ENCODE results near the gene MACROD2.

The MACROD2 gene

GRCh38 chr20:15113144-15113773, 1117.9 kb downstream of the MACROD2 start:
- no peak for TF ChIP-seq ESRRG (CRISPR knock-in tag; IDR thresholded peaks at IDR 0.05)
- TF ChIP-seq TOX (CRISPR knock-in tag; IDR thresholded peaks at IDR 0.05; ENCODE audit: borderline replicate concordance): no peak
- TF ChIP-seq POU6F1 (CRISPR knock-in tag; IDR thresholded peaks at IDR 0.05; ENCODE audit: borderline replicate concordance, low read depth): no peak
- no peak for TF ChIP-seq GLIS3 (CRISPR knock-in tag; IDR thresholded peaks at IDR 0.05)
- TF ChIP-seq CSRNP3 (CRISPR knock-in tag; IDR thresholded peaks at IDR 0.05): no peak
- no peak for TF ChIP-seq RARB (CRISPR knock-in tag; IDR thresholded peaks at IDR 0.05)
- TF ChIP-seq ZC3H10 (CRISPR knock-in tag; IDR thresholded peaks at IDR 0.05): no peak
- no peak for TF ChIP-seq SNAI2 (CRISPR knock-in tag; IDR thresholded peaks at IDR 0.05)
- no peak for TF ChIP-seq ZNF565 (CRISPR knock-in tag; conservative IDR thresholded peaks at IDR 0.05; ENCODE audit: low read depth)
- no peak for TF ChIP-seq ZFP30 (CRISPR knock-in tag; IDR thresholded peaks at IDR 0.05)
- TF ChIP-seq ZNF8 (CRISPR knock-in tag; IDR thresholded peaks at IDR 0.05): no peak
- no peak for TF ChIP-seq CSDC2 (CRISPR knock-in tag; IDR thresholded peaks at IDR 0.05)
- no peak for TF ChIP-seq BACH2 (CRISPR knock-in tag; IDR thresholded peaks at IDR 0.05; ENCODE audit: borderline replicate concordance)
- no peak for TF ChIP-seq CREB5 (CRISPR knock-in tag; IDR thresholded peaks at IDR 0.05; ENCODE audit: low read depth)
- TF ChIP-seq ISL1 (CRISPR knock-in tag; IDR thresholded peaks at IDR 0.05): no peak
- no peak for TF ChIP-seq ZNF70 (CRISPR knock-in tag; IDR thresholded peaks at IDR 0.05)
- no peak for TF ChIP-seq PATZ1 (CRISPR knock-in tag; IDR thresholded peaks at IDR 0.05; ENCODE audit: borderline replicate concordance)
- TF ChIP-seq OSR1 (CRISPR knock-in tag; IDR thresholded peaks at IDR 0.05): no peak
- TF ChIP-seq, protein P1, sequence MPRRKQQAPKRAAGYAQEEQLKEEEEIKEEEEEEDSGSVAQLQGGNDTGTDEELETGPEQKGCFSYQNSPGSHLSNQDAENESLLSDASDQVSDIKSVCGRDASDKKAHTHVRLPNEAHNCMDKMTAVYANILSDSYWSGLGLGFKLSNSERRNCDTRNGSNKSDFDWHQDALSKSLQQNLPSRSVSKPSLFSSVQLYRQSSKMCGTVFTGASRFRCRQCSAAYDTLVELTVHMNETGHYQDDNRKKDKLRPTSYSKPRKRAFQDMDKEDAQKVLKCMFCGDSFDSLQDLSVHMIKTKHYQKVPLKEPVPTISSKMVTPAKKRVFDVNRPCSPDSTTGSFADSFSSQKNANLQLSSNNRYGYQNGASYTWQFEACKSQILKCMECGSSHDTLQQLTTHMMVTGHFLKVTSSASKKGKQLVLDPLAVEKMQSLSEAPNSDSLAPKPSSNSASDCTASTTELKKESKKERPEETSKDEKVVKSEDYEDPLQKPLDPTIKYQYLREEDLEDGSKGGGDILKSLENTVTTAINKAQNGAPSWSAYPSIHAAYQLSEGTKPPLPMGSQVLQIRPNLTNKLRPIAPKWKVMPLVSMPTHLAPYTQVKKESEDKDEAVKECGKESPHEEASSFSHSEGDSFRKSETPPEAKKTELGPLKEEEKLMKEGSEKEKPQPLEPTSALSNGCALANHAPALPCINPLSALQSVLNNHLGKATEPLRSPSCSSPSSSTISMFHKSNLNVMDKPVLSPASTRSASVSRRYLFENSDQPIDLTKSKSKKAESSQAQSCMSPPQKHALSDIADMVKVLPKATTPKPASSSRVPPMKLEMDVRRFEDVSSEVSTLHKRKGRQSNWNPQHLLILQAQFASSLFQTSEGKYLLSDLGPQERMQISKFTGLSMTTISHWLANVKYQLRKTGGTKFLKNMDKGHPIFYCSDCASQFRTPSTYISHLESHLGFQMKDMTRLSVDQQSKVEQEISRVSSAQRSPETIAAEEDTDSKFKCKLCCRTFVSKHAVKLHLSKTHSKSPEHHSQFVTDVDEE (CRISPR knock-in tag; IDR thresholded peaks at IDR 0.05): no peak
- no peak for TF ChIP-seq TCF4 (CRISPR knock-in tag; IDR thresholded peaks at IDR 0.05; ENCODE audit: borderline replicate concordance)

GRCh38 chr20:15119852-15120487, 1124.7 kb downstream of the MACROD2 start:
- TF ChIP-seq ZNF70 (CRISPR knock-in tag; IDR thresholded peaks at IDR 0.05) (no peak), ZNF8 (CRISPR knock-in tag; IDR thresholded peaks at IDR 0.05) (no peak), RARB (CRISPR knock-in tag; IDR thresholded peaks at IDR 0.05) (no peak), CSDC2 (CRISPR knock-in tag; IDR thresholded peaks at IDR 0.05) (no peak), ZC3H10 (CRISPR knock-in tag; IDR thresholded peaks at IDR 0.05) (no peak), ZFP30 (CRISPR knock-in tag; IDR thresholded peaks at IDR 0.05) (no peak), POU6F1 (CRISPR knock-in tag; IDR thresholded peaks at IDR 0.05; ENCODE audit: borderline replicate concordance, low read depth) (no peak), ISL1 (CRISPR knock-in tag; IDR thresholded peaks at IDR 0.05) (no peak), PPARA (CRISPR knock-in tag; IDR thresholded peaks at IDR 0.05; ENCODE audit: borderline replicate concordance) (no peak), GLIS3 (CRISPR knock-in tag; IDR thresholded peaks at IDR 0.05) (no peak), ESRRG (CRISPR knock-in tag; IDR thresholded peaks at IDR 0.05) (no peak), TCF4 (CRISPR knock-in tag; IDR thresholded peaks at IDR 0.05; ENCODE audit: borderline replicate concordance) (no peak), PATZ1 (CRISPR knock-in tag; IDR thresholded peaks at IDR 0.05; ENCODE audit: borderline replicate concordance) (no peak), BACH2 (CRISPR knock-in tag; IDR thresholded peaks at IDR 0.05; ENCODE audit: borderline replicate concordance) (no peak), TOX (CRISPR knock-in tag; IDR thresholded peaks at IDR 0.05; ENCODE audit: borderline replicate concordance) (no peak), ARNTL (CRISPR knock-in tag; IDR thresholded peaks at IDR 0.05; ENCODE audit: borderline replicate concordance, low read depth) (no peak), CREB5 (CRISPR knock-in tag; IDR thresholded peaks at IDR 0.05; ENCODE audit: low read depth) (no peak), ZNF565 (CRISPR knock-in tag; conservative IDR thresholded peaks at IDR 0.05; ENCODE audit: low read depth) (no peak)
- ATAC-seq: no peak

More at GRCh38 chr20:15113144-15113773, 1117.9 kb downstream of the MACROD2 start:
- no peak for ATAC-seq
